Transverse colon (tissue), 4 donors: ENCODE measurements around the gene GTF2H4.

Experiments
- CTCF ChIP-seq, 5 experiments: fragments of 200-600 bp in 3 of 5; fragments of 450-650 bp in 2 of 5; sonication (generic) in 3 of 5; IDR thresholded peaks; 1 replicate in 2 of 5; 2 replicates in 3 of 5; pipeline ENCODE4 v1.5.1; 2016 to 2017; ENCODE audit warnings: antibody characterized with exemption in 5 of 5, inconsistent platforms in 3 of 5, mild to moderate bottlenecking in 2 of 5, moderate library complexity in 1 of 5
- POLR2A ChIP-seq: fragments of 450-650 bp; IDR thresholded peaks from one replicate; pipeline ENCODE4 v1.6.1; 2016; ENCODE audit warnings: antibody characterized with exemption, mild to moderate bottlenecking, moderate library complexity
- POLR2AphosphoS5 ChIP-seq, 3 donors: sonication (generic); formaldehyde crosslinking; IDR thresholded peaks; one replicate each; pipeline ENCODE4 v1.6.1; 2016; ENCODE audit warnings: antibody characterized with exemption in 3 of 3

GRCh38 chr6:30912746-30913520, 4.9 kb downstream of the GTF2H4 start:
- TF ChIP-seq CTCF (IDR thresholded peaks at IDR 0.05) (no peak), POLR2A (no peak), POLR2AphosphoS5 (IDR thresholded peaks at IDR 0.05) (no peak)
